Measurements from ENCODE around the gene MARCKSL1. TPM values are rescaled to one million over a fixed set of nuclear protein-coding genes. Genes with fewer than 3 reads are reported as not detected.
A peak's percentile ranks its signal among the peaks of the same experiment; 100 is the strongest.

MARCKSL1 gene
- total and polyA plus RNA-seq, 2 of the 13 experiments (the other 11 are each of a cell fraction or from before 2014, with no cell fraction given): 81.9 to 155 TPM

DNA sequence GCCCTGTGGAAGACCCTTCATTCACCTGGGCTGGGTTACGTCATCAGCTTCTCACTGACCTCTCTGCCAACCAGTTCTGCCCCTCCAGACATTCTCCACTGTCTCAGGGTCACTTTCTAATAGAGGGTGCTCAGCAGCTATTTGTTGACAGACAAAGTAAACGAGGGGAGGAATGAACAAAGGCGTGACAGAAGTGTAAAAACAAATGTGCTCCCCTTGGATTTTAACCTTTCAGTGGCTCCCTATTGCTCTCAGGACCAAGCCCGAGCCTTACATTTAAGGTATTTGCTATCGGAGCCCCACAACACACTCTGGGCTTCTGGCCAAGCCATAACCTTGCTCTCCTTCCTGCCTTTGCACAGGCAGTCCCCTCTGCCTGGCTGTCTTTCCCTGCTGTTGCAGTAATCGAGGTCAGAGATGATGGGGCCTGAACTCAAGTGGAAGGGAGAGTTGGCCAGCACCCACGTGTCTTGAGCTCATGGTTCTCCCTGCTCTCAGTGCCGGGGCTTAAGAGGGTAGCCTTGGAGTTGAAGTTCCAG, 9.3 kb upstream of the MARCKSL1 start (continued):
- TF ChIP-seq, protein P1, sequence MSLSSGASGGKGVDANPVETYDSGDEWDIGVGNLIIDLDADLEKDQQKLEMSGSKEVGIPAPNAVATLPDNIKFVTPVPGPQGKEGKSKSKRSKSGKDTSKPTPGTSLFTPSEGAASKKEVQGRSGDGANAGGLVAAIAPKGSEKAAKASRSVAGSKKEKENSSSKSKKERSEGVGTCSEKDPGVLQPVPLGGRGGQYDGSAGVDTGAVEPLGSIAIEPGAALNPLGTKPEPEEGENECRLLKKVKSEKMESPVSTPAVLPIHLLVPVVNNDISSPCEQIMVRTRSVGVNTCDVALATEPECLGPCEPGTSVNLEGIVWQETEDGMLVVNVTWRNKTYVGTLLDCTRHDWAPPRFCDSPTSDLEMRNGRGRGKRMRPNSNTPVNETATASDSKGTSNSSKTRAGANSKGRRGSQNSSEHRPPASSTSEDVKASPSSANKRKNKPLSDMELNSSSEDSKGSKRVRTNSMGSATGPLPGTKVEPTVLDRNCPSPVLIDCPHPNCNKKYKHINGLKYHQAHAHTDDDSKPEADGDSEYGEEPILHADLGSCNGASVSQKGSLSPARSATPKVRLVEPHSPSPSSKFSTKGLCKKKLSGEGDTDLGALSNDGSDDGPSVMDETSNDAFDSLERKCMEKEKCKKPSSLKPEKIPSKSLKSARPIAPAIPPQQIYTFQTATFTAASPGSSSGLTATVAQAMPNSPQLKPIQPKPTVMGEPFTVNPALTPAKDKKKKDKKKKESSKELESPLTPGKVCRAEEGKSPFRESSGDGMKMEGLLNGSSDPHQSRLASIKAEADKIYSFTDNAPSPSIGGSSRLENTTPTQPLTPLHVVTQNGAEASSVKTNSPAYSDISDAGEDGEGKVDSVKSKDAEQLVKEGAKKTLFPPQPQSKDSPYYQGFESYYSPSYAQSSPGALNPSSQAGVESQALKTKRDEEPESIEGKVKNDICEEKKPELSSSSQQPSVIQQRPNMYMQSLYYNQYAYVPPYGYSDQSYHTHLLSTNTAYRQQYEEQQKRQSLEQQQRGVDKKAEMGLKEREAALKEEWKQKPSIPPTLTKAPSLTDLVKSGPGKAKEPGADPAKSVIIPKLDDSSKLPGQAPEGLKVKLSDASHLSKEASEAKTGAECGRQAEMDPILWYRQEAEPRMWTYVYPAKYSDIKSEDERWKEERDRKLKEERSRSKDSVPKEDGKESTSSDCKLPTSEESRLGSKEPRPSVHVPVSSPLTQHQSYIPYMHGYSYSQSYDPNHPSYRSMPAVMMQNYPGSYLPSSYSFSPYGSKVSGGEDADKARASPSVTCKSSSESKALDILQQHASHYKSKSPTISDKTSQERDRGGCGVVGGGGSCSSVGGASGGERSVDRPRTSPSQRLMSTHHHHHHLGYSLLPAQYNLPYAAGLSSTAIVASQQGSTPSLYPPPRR (CRISPR knock-in tag; IDR thresholded peaks at IDR 0.05; ENCODE audit: borderline replicate concordance): no peak
- TF ChIP-seq, protein P2, sequence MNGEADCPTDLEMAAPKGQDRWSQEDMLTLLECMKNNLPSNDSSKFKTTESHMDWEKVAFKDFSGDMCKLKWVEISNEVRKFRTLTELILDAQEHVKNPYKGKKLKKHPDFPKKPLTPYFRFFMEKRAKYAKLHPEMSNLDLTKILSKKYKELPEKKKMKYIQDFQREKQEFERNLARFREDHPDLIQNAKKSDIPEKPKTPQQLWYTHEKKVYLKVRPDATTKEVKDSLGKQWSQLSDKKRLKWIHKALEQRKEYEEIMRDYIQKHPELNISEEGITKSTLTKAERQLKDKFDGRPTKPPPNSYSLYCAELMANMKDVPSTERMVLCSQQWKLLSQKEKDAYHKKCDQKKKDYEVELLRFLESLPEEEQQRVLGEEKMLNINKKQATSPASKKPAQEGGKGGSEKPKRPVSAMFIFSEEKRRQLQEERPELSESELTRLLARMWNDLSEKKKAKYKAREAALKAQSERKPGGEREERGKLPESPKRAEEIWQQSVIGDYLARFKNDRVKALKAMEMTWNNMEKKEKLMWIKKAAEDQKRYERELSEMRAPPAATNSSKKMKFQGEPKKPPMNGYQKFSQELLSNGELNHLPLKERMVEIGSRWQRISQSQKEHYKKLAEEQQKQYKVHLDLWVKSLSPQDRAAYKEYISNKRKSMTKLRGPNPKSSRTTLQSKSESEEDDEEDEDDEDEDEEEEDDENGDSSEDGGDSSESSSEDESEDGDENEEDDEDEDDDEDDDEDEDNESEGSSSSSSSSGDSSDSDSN (CRISPR knock-in tag; IDR thresholded peaks at IDR 0.05): 0 out of 2 replicates have a peak, but pooled peaks have one; percentile 33
- TF ChIP-seq, protein P3, sequence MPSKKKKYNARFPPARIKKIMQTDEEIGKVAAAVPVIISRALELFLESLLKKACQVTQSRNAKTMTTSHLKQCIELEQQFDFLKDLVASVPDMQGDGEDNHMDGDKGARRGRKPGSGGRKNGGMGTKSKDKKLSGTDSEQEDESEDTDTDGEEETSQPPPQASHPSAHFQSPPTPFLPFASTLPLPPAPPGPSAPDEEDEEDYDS (CRISPR knock-in tag; IDR thresholded peaks at IDR 0.05): no peak
- TF ChIP-seq ZNF432 (CRISPR knock-in tag; IDR thresholded peaks at IDR 0.05; ENCODE audit: borderline replicate concordance) (no peak), SCMH1 (CRISPR knock-in tag; IDR thresholded peaks at IDR 0.05; ENCODE audit: borderline replicate concordance) (no peak), LCORL (IDR thresholded peaks at IDR 0.05) (no peak), LCORL (CRISPR knock-in tag; IDR thresholded peaks at IDR 0.05) (peak; percentile 43; the same call in 1 of the 2 replicates), GPN1 (CRISPR knock-in tag; IDR thresholded peaks at IDR 0.05; ENCODE audit: borderline replicate concordance) (no peak), ZNF446 (CRISPR knock-in tag; IDR thresholded peaks at IDR 0.05) (no peak), NPAS2 (CRISPR knock-in tag; IDR thresholded peaks at IDR 0.05; ENCODE audit: borderline replicate concordance) (no peak), DNMT1 (CRISPR knock-in tag; IDR thresholded peaks at IDR 0.05) (no peak), ZNF577 (CRISPR knock-in tag; IDR thresholded peaks at IDR 0.05; ENCODE audit: borderline replicate concordance, low read depth) (no peak), TSC22D2 (CRISPR knock-in tag; IDR thresholded peaks at IDR 0.05; ENCODE audit: borderline replicate concordance) (no peak), FOXA3 (CRISPR knock-in tag; IDR thresholded peaks at IDR 0.05) (peak; percentile 5; the same call in 1 of the 2 replicates), MXD4 (CRISPR knock-in tag; IDR thresholded peaks at IDR 0.05) (no peak), BRD4 (CRISPR knock-in tag; IDR thresholded peaks at IDR 0.05) (0 out of 2 replicates have a peak, but pooled peaks have one; percentile 29), NR2F2 (IDR thresholded peaks at IDR 0.05; ENCODE audit: borderline replicate concordance, low read depth) (no peak), GLI4 (CRISPR knock-in tag; IDR thresholded peaks at IDR 0.05; ENCODE audit: borderline replicate concordance) (no peak)
- TF ChIP-seq, protein P4, sequence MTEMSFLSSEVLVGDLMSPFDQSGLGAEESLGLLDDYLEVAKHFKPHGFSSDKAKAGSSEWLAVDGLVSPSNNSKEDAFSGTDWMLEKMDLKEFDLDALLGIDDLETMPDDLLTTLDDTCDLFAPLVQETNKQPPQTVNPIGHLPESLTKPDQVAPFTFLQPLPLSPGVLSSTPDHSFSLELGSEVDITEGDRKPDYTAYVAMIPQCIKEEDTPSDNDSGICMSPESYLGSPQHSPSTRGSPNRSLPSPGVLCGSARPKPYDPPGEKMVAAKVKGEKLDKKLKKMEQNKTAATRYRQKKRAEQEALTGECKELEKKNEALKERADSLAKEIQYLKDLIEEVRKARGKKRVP (CRISPR knock-in tag; IDR thresholded peaks at IDR 0.05): no peak
- TF ChIP-seq, protein P5, sequence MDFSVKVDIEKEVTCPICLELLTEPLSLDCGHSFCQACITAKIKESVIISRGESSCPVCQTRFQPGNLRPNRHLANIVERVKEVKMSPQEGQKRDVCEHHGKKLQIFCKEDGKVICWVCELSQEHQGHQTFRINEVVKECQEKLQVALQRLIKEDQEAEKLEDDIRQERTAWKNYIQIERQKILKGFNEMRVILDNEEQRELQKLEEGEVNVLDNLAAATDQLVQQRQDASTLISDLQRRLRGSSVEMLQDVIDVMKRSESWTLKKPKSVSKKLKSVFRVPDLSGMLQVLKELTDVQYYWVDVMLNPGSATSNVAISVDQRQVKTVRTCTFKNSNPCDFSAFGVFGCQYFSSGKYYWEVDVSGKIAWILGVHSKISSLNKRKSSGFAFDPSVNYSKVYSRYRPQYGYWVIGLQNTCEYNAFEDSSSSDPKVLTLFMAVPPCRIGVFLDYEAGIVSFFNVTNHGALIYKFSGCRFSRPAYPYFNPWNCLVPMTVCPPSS (IDR thresholded peaks at IDR 0.05): no peak

All from HepG2 (cell line).